Gastroesophageal sphincter (tissue), 4 donors: ENCODE measurements around the gene SKP1. TPM values are rescaled to one million over a fixed set of nuclear protein-coding genes. Genes with fewer than 3 reads are reported as not detected.

ENCODE experiments used
- ATAC-seq: fragments of 150-250 bp; one replicate; pipeline ENCODE4 v1.9.1; 2016; ENCODE audit warnings: mild to moderate bottlenecking, moderate library complexity
- H3K27ac ChIP-seq, 4 donors: fragments of 200-600 bp; sonication (generic) in 3 of 4; 1 replicate in 3 of 4; 2 replicates in 1 of 4; pipeline ENCODE4 v1.5.1; 2016 to 2019
- H3K27me3 ChIP-seq: fragments of 200-600 bp; sonication (generic); one replicate; pipeline ENCODE4 v1.5.1; 2019
- H3K36me3 ChIP-seq, 2 donors: fragments of 200-600 bp; sonication (generic); one replicate each; pipeline ENCODE4 v1.5.1; 2019; ENCODE audit warnings: control low read depth in 1 of 2
- H3K4me1 ChIP-seq, 3 donors: fragments of 200-600 bp; sonication (generic); 1 replicate in 2 of 3; 2 replicates in 1 of 3; pipeline ENCODE4 v1.5.1; 2016 to 2019; ENCODE audit warnings: control low read depth in 2 of 3
- H3K4me3 ChIP-seq, 2 donors: fragments of 200-600 bp; sonication (generic); one replicate each; pipeline ENCODE4 v1.5.1; 2019; ENCODE audit warnings: mild to moderate bottlenecking in 1 of 2, moderate library complexity in 1 of 2
- H3K9me3 ChIP-seq, 3 donors: fragments of 200-600 bp; sonication (generic); one replicate each; pipeline ENCODE4 v1.5.1; 2017 to 2019; ENCODE audit warnings: control low read depth in 2 of 3
- CTCF ChIP-seq, 4 experiments: fragments of 200-600 bp in 2 of 4; fragments of 450-650 bp in 2 of 4; sonication (generic) in 1 of 4; IDR thresholded peaks; one replicate each; pipeline ENCODE4 v1.5.1; 2017 to 2019; ENCODE audit warnings: antibody characterized with exemption in 4 of 4, mild to moderate bottlenecking in 2 of 4, moderate library complexity in 2 of 4
- EP300 ChIP-seq: sonication (generic); formaldehyde crosslinking; IDR thresholded peaks from one replicate; pipeline ENCODE4 v1.6.1; 2017; ENCODE audit warnings: antibody characterized with exemption, mild to moderate bottlenecking
- POLR2A ChIP-seq, 2 donors: fragments of 450-650 bp; IDR thresholded peaks; one replicate each; pipeline ENCODE4 v1.6.1; 2017; ENCODE audit warnings: antibody characterized with exemption in 2 of 2, mild to moderate bottlenecking in 2 of 2, moderate library complexity in 1 of 2
- POLR2AphosphoS5 ChIP-seq: sonication (generic); formaldehyde crosslinking; IDR thresholded peaks from one replicate; pipeline ENCODE4 v1.6.1; 2017; ENCODE audit warnings: antibody characterized with exemption
- WGBS, 2 donors: methylation state at CpG; one replicate each; pipeline ENCODE4 v1.1.5; 2018; ENCODE audit warnings: low coverage in 1 of 2; 5-methylcytosine and 5-hydroxymethylcytosine counted together
- total RNA-seq, 4 donors: library from RNA; depleted of rRNA; stranded (reverse); fragments of >200 nt; gene quantifications; one replicate each; pipeline ENCODE4 v1.1.0, GENCODE V29; 2016

SKP1 gene
- total RNA-seq, 4 donors from 2014 or later: 313 to 463 (median 399) TPM

GRCh38 chr5:134145041-134145757 lies 31.6 kb downstream of the SKP1 start:
- no peak overlapping the region for H3K4me3 ChIP-seq
- no peaks in the 10 kb centered on the region for H3K27me3 ChIP-seq
- H3K27ac ChIP-seq: no peak overlapping the region
- no peak for ATAC-seq
- no peaks in the 10 kb centered on the region for H3K9me3 ChIP-seq
- H3K4me1 ChIP-seq: peaks cover 0 to 59% (median 12%) of the 10 kb centered on the region in 3 donors
- H3K36me3 ChIP-seq: peaks cover 0 to 96% of the 10 kb centered on the region in 2 donors
- WGBS, 2 donors: no CpG with 5 or more reads among the region's 1 CpG
- TF ChIP-seq CTCF (IDR thresholded peaks at IDR 0.05): no peak
- TF ChIP-seq EP300: no peak
- no peak for TF ChIP-seq POLR2A (IDR thresholded peaks at IDR 0.05)
- no peak for TF ChIP-seq POLR2AphosphoS5

DNA sequence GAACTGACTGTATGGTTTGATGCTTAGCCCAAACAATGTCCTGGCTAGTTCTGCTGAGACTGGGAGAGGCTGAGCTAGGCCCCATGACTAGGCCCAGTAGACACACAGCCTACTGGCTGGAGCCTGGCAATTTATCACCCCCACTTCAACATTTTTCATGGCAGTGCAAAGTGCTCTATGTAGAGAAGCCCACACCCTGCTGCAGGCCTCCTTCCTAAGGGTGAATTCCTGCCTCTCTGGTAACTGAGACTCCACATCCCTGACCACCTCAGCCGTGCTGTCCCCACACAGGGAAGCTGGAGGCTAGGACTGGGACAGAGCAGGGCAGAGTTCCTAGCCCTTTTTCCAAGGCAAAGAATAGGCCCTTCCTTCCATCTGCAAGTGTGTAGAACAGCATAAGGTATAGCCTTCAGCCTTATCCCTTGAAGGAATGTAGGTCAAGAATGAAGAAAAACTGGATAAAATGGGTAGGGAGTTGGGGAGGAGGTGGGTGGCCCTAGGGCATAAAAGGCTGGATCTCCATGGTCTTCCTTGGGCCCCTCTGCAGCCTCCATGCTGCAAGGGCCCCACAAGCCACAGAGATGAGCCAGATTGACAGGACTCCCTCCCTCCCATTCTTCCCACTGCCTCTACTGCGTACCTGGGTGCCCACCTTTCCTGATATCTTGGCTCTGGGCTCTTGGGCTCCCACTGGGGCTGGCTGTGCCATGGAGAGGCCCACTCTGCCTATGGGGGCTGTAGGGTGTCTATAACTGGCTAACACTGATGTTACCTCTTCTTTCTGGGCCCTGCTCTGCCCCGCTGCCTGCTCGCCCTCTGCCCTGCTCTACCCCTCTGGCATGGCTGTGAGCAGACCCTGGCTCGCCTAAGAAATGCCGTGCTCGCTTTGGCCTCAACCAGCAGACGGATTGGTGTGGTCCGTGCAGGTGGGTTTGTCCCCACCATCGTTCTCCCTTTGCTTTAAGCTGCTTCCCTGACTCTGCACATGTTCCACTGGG lies 32.5 kb downstream of the SKP1 start:
- no peaks in the 10 kb centered on the region for H3K27me3 ChIP-seq
- 67 to 96% methylated on average over 1 to 5 of the region's 10 CpGs for WGBS, 2 donors
- TF ChIP-seq POLR2AphosphoS5 (no peak), POLR2A (IDR thresholded peaks at IDR 0.05) (no peak), CTCF (IDR thresholded peaks at IDR 0.05) (no peak), EP300 (no peak)
- peaks cover 0 to 59% (median 12%) of the 10 kb centered on the region in 3 donors for H3K4me1 ChIP-seq
- H3K36me3 ChIP-seq: peaks cover 0 to 96% of the 10 kb centered on the region in 2 donors
- H3K4me3 ChIP-seq: no peak overlapping the region
- no peaks in the 10 kb centered on the region for H3K9me3 ChIP-seq
- H3K27ac ChIP-seq: no peak overlapping the region
- no peak for ATAC-seq

- peaks cover 0 to 88% of the 10 kb centered on the region in 2 donors for H3K36me3 ChIP-seq
- TF ChIP-seq CTCF (IDR thresholded peaks at IDR 0.05) (no peak), EP300 (no peak), POLR2A (IDR thresholded peaks at IDR 0.05) (no peak), POLR2AphosphoS5 (no peak)
- H3K4me3 ChIP-seq: no peak overlapping the region
- ATAC-seq: no peak
- peaks cover 0 to 54% (median 12%) of the 10 kb centered on the region in 3 donors for H3K4me1 ChIP-seq
- 89 to 100% methylated on average over 1 to 5 of the region's 5 CpGs for WGBS, 2 donors
- H3K9me3 ChIP-seq: no peaks in the 10 kb centered on the region
- no peaks in the 10 kb centered on the region for H3K27me3 ChIP-seq
- no peak overlapping the region for H3K27ac ChIP-seq
Measured at GRCh38 chr5:134143431-134143830, 33.3 kb downstream of the SKP1 start.

DNA sequence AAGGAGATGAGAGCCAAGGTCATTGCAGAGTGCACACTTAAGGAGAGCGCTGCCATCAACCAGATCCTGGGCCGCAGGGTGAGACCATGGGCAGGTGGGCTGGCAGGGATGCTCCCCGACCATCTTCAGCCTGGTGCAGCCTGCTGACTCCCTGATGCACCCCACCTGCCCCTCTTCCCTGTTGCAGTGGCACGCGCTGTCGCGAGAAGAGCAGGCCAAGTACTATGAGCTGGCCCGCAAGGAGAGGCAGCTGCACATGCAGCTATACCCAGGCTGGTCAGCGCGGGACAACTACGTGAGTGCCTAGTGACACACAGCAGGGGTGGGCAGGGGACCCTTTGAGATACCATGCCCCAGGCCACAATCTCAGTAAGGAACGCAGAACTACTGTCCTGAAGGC lies 33.9 kb downstream of the SKP1 start:
- peaks cover 0 to 82% of the 10 kb centered on the region in 2 donors for H3K36me3 ChIP-seq
- no peak overlapping the region for H3K27ac ChIP-seq
- no peak for TF ChIP-seq EP300
- no peak for TF ChIP-seq POLR2AphosphoS5
- TF ChIP-seq POLR2A (IDR thresholded peaks at IDR 0.05): no peak
- TF ChIP-seq CTCF (IDR thresholded peaks at IDR 0.05): no peak
- H3K4me1 ChIP-seq: peaks cover 0 to 50% (median 12%) of the 10 kb centered on the region in 3 donors
- H3K27me3 ChIP-seq: no peaks in the 10 kb centered on the region
- no peaks in the 10 kb centered on the region for H3K9me3 ChIP-seq
- H3K4me3 ChIP-seq: no peak overlapping the region
- 83% methylated on average over 1 of the region's 12 CpGs; no CpG with 5 or more reads in 1 of the 2 donors for WGBS, 2 donors
- ATAC-seq: no peak
